H1 (cell line): Measurements from ENCODE around the gene GFAP. TPM values are rescaled to one million over a fixed set of nuclear protein-coding genes. Genes with fewer than 3 reads are reported as not detected.

Experiments
- CTCF ChIA-PET: fragments of 300-600 bp; sonication (Branson Sonifier 250); formaldehyde crosslinking; loops from one replicate; lab custom pipeline; 2021; ENCODE audit not compliant: partially characterized antibody; lab: Charles Lee
- POLR2A ChIA-PET: fragments of 300-600 bp; sonication (Branson Sonifier 250); formaldehyde crosslinking; loops from one replicate; lab custom pipeline; 2021; ENCODE audit warnings: inconsistent platforms; ENCODE audit not compliant: partially characterized antibody; lab: Charles Lee
- DNase-seq, 2 experiments: peaks; one replicate each; pipeline versions ENCODE4 v3.0.0 to v3.0.0-alpha.2; 2010 to 2022; ENCODE audit warnings: low spot score in 2 of 2, low read depth in 1 of 2, mixed read lengths in 1 of 2
- FAIRE-seq: peaks from 2 replicates; lab custom pipeline; 2011; peaks lifted over from hg19 to GRCh38; lab: Jason Lieb, UNC
- H2AFZ ChIP-seq: 2 replicates; pipeline ENCODE4 v1.8.1; 2012; ENCODE audit warnings: low read length, inconsistent platforms
- H2AK5ac ChIP-seq: 2 replicates; pipeline ENCODE4 v1.6.1; 2013; ENCODE audit warnings: low read depth, low read length
- H2BK120ac ChIP-seq: replicated peaks from 2 replicates; pipeline ENCODE3; 2013; ENCODE audit warnings: low read depth, low read length, inconsistent platforms
- H2BK12ac ChIP-seq: 2 replicates; pipeline ENCODE4 v1.6.1; 2013; ENCODE audit warnings: low read depth, low read length
- H2BK15ac ChIP-seq: 2 replicates; pipeline ENCODE4 v1.6.1; 2013; ENCODE audit warnings: low read length
- H2BK20ac ChIP-seq: 2 replicates; pipeline ENCODE4 v1.6.1; 2013; ENCODE audit warnings: low read length
- H2BK5ac ChIP-seq: 2 replicates; pipeline ENCODE4 v1.6.1; 2013; ENCODE audit warnings: low read depth, low read length
- H3K14ac ChIP-seq: 2 replicates; pipeline ENCODE4 v1.6.1; 2013; ENCODE audit warnings: inconsistent platforms; ENCODE audit not compliant: insufficient read length
- H3K18ac ChIP-seq: 2 replicates; pipeline ENCODE4 v1.6.1; 2013; ENCODE audit warnings: low read length; ENCODE audit errors: extremely low read depth
- H3K23ac ChIP-seq: 2 replicates; pipeline ENCODE4 v1.6.1; 2013; ENCODE audit warnings: inconsistent platforms; ENCODE audit not compliant: insufficient read length
- H3K23me2 ChIP-seq: 2 replicates; pipeline ENCODE4 v1.6.1; 2013; ENCODE audit warnings: low read depth, low read length
- H3K27ac ChIP-seq: 2 replicates; pipeline ENCODE4 v1.6.1; 2011; ENCODE audit warnings: low read depth, low read length, inconsistent platforms
- H3K27me3 ChIP-seq, 4 experiments: replicated peaks in 1 of 4; 1 replicate in 1 of 4; 2 replicates in 3 of 4; pipeline versions ENCODE4 v1.6.1 to v1.8.1; 2011 to 2013; ENCODE audit warnings: low read length in 3 of 4, mild to moderate bottlenecking in 3 of 4, inconsistent platforms in 2 of 4, mixed read lengths in 2 of 4, moderate library complexity in 1 of 4; ENCODE audit not compliant: control insufficient read depth in 3 of 4, insufficient read depth in 3 of 4; ENCODE audit errors: extremely low read depth in 1 of 4
- H3K36me3 ChIP-seq, 4 experiments: 2 replicates each; pipeline versions ENCODE4 v1.6.1 to v1.8.1; 2011 to 2013; ENCODE audit warnings: mild to moderate bottlenecking in 4 of 4, low read length in 3 of 4, moderate library complexity in 2 of 4, control low read depth in 1 of 4, inconsistent platforms in 1 of 4; ENCODE audit not compliant: insufficient read depth in 4 of 4, control insufficient read depth in 2 of 4
- H3K4ac ChIP-seq: replicated peaks from 2 replicates; pipeline ENCODE3; 2013; ENCODE audit warnings: low read length, low read depth, mixed read lengths, inconsistent platforms; ENCODE audit not compliant: insufficient read length
- H3K4me1 ChIP-seq, 4 experiments: replicated peaks in 1 of 4; 1 replicate in 1 of 4; 2 replicates in 3 of 4; pipeline versions ENCODE4 v1.6.1 to v1.8.1; 2011 to 2013; ENCODE audit warnings: low read length in 3 of 4, inconsistent platforms in 2 of 4, mixed read lengths in 1 of 4; ENCODE audit not compliant: insufficient read depth in 4 of 4, control insufficient read depth in 3 of 4
- H3K4me2 ChIP-seq, 2 experiments: 2 replicates each; pipeline versions ENCODE4 v1.6.1 to v1.8.1; 2011 to 2013; ENCODE audit warnings: low read depth in 2 of 2, low read length in 2 of 2, control low read depth in 1 of 2, inconsistent platforms in 1 of 2, mild to moderate bottlenecking in 1 of 2; ENCODE audit not compliant: insufficient read depth in 1 of 2
- H3K4me3 ChIP-seq, 4 experiments: fragments of 200-600, 300-600 bp in 1 of 4; sonication (generic), shearing (Covaris generic), sonication (Bioruptor Twin) in 1 of 4; 2 replicates each; pipeline versions ENCODE4 v1.5.1 to v1.8.1; 2011 to 2016; ENCODE audit warnings: low read length in 4 of 4, low read depth in 3 of 4, control low read depth in 2 of 4, inconsistent platforms in 2 of 4, mild to moderate bottlenecking in 2 of 4, mixed read lengths in 1 of 4, moderate library complexity in 1 of 4; ENCODE audit not compliant: insufficient read depth in 2 of 4; ENCODE audit errors: extremely low read depth in 1 of 4
- H3K56ac ChIP-seq: replicated peaks from 2 replicates; pipeline ENCODE3; 2013; ENCODE audit warnings: low read depth, mild to moderate bottlenecking, mixed read lengths, low read length, inconsistent platforms; ENCODE audit not compliant: insufficient read length
- H3K79me1 ChIP-seq: 2 replicates; pipeline ENCODE4 v1.6.1; 2013; ENCODE audit warnings: low read depth, low read length, control low read depth
- H3K79me2 ChIP-seq, 2 experiments: 2 replicates each; pipeline versions ENCODE4 v1.6.1 to v1.8.1; 2012 to 2013; ENCODE audit warnings: low read length in 2 of 2, mild to moderate bottlenecking in 2 of 2, inconsistent platforms in 1 of 2; ENCODE audit not compliant: insufficient read depth in 2 of 2, control insufficient read depth in 1 of 2
- H3K9ac ChIP-seq, 4 experiments: replicated peaks in 1 of 4; 1 replicate in 1 of 4; 2 replicates in 3 of 4; pipeline versions ENCODE4 v1.6.1 to v1.8.1; 2011 to 2013; ENCODE audit warnings: low read depth in 3 of 4, low read length in 3 of 4, control low read depth in 2 of 4, mild to moderate bottlenecking in 2 of 4, moderate library complexity in 2 of 4, inconsistent platforms in 1 of 4; ENCODE audit errors: extremely low read depth in 1 of 4
- H3K9me3 ChIP-seq, 2 experiments: 2 replicates each; pipeline versions ENCODE4 v1.6.1 to v1.8.1; 2012 to 2013; ENCODE audit warnings: mild to moderate bottlenecking in 2 of 2, moderate library complexity in 2 of 2, control low read depth in 1 of 2, inconsistent platforms in 1 of 2, low read depth in 1 of 2, low read length in 1 of 2, mixed read lengths in 1 of 2; ENCODE audit not compliant: insufficient read depth in 2 of 2
- H4K20me1 ChIP-seq, 2 experiments: replicated peaks in 1 of 2; 2 replicates each; pipeline versions ENCODE3 to v1.8.1; 2011 to 2013; ENCODE audit warnings: inconsistent platforms in 2 of 2, low read length in 2 of 2, mild to moderate bottlenecking in 1 of 2; ENCODE audit not compliant: insufficient read depth in 2 of 2, control insufficient read depth in 1 of 2
- H4K5ac ChIP-seq: 2 replicates; pipeline ENCODE4 v1.6.1; 2013; ENCODE audit warnings: low read length, low read depth, mixed read lengths, inconsistent platforms; ENCODE audit not compliant: insufficient read length
- H4K8ac ChIP-seq: 2 replicates; pipeline ENCODE4 v1.8.0; 2013; ENCODE audit warnings: mild to moderate bottlenecking, moderate library complexity, low read length, inconsistent platforms; ENCODE audit not compliant: insufficient read depth; ENCODE audit errors: extremely low read depth
- H4K91ac ChIP-seq: replicated peaks from 2 replicates; pipeline ENCODE3; 2013; ENCODE audit warnings: low read length, mixed read lengths, inconsistent platforms; ENCODE audit not compliant: insufficient read length
- BCL11A ChIP-seq, 2 experiments: IDR thresholded peaks; one replicate each; pipeline ENCODE4 v1.6.1; 2011; ENCODE audit warnings: low read depth in 2 of 2, low read length in 2 of 2, mild to moderate bottlenecking in 2 of 2
- CBX5 ChIP-seq: fragments of 300-800, 300-1000 bp; sonication (generic); IDR thresholded peaks from 2 replicates; pipeline ENCODE4 v1.7.1; 2016; ENCODE audit warnings: antibody characterized with exemption, low read length, low read depth
- CBX8 ChIP-seq: fragments of 300-800, 300-1000 bp; sonication (generic); IDR thresholded peaks from 2 replicates; pipeline ENCODE4 v1.7.1; 2016; ENCODE audit warnings: low read depth, low read length, borderline replicate concordance
- CHD1 ChIP-seq: IDR thresholded peaks from 2 replicates; pipeline ENCODE4 v1.6.1; 2012; ENCODE audit warnings: low read depth, low read length, improper control_type of control experiment
- HDAC6 ChIP-seq: IDR thresholded peaks from one replicate; pipeline ENCODE4 v1.7.1; 2012; ENCODE audit warnings: low read depth, mild to moderate bottlenecking, inconsistent platforms, low read length, moderate library complexity
- JUN ChIP-seq: IDR thresholded peaks from 2 replicates; pipeline ENCODE4 v1.6.1; 2011; ENCODE audit warnings: low read depth, mild to moderate bottlenecking, improper control_type of control experiment, low read length
- KDM4A ChIP-seq: IDR thresholded peaks from one replicate; pipeline ENCODE4 v1.7.1; 2012; ENCODE audit warnings: low read depth, mild to moderate bottlenecking, moderate library complexity, low read length, inconsistent platforms; ENCODE audit not compliant: severe bottlenecking
- MAX ChIP-seq: IDR thresholded peaks from 2 replicates; pipeline ENCODE4 v1.6.1; 2012; ENCODE audit warnings: inconsistent platforms
- NRF1 ChIP-seq: IDR thresholded peaks from 2 replicates; pipeline ENCODE4 v1.6.1; 2011; ENCODE audit warnings: mild to moderate bottlenecking, low read depth, low read length, improper control_type of control experiment
- SIRT6 ChIP-seq: IDR thresholded peaks from one replicate; pipeline ENCODE4 v1.7.1; 2012; ENCODE audit warnings: low read length, inconsistent platforms
- SP1 ChIP-seq: IDR thresholded peaks from 2 replicates; pipeline ENCODE4 v1.6.1; 2011; ENCODE audit warnings: low read depth, low read length
- SP2 ChIP-seq: IDR thresholded peaks from 2 replicates; pipeline ENCODE4 v1.6.1; 2012; ENCODE audit warnings: mild to moderate bottlenecking, low read length, inconsistent platforms
- TAF1 ChIP-seq: IDR thresholded peaks from 2 replicates; pipeline ENCODE4 v1.6.1; 2011; ENCODE audit warnings: mild to moderate bottlenecking, low read depth, low read length
- YY1 ChIP-seq: IDR thresholded peaks from 2 replicates; pipeline ENCODE4 v1.6.1; 2011; ENCODE audit warnings: low read depth, mild to moderate bottlenecking, low read length
- WGBS, 2 experiments: shearing (Covaris generic) in 1 of 2; methylation state at CpG; one replicate each; pipeline versions ENCODE4 v1.1.6 to v1.1.7; 2013 to 2015; ENCODE audit warnings: low lambda C conversion rate in 2 of 2, mixed read lengths in 2 of 2, inconsistent platforms in 1 of 2, low coverage in 1 of 2, missing lambda C conversion rate in 1 of 2; ENCODE audit not compliant: insufficient replicate concordance in 2 of 2, insufficient coverage in 1 of 2, insufficient read length in 1 of 2; ENCODE audit errors: extremely low coverage in 1 of 2, missing lambda C conversion rate in 1 of 2; 5-methylcytosine and 5-hydroxymethylcytosine counted together
- polyA plus RNA-seq, 7 experiments: library from polyadenylated mRNA; depleted of rRNA in 3 of 7; stranded (reverse) in 5 of 7; unstranded in 2 of 7; fragments of >200 nt in 5 of 7; fragments of 200-250 nt in 2 of 7; gene quantifications; 1 replicate in 5 of 7; 2 replicates in 1 of 7; 4 replicates in 1 of 7; pipeline versions ENCODE4 v1.2.1 to v1.2.3, GENCODE V29; 2011 to 2013; ENCODE audit warnings: missing spikeins in 2 of 7, mixed read lengths in 2 of 7
- total RNA-seq: library from RNA; stranded (reverse); fragmentation: NEBNext Ultra II Directional; extraction: Animal tissue kit (Norgen Biotek cat#: 25700); gene quantifications from 2 replicates; pipeline ENCODE4 v1.2.1, GENCODE V29; 2021

Gene GFAP
- total and polyA plus RNA-seq, 2 of the 8 experiments (the other 6 are each of a cell fraction or from before 2014, with no cell fraction given): 1.3 to 1.5 TPM

- Histone ChIP-seq H3K14ac (no peak overlapping the region), H4K20me1 (no peaks in the 10 kb centered on the region), H3K79me2 (no peaks in the 10 kb centered on the region), H3K9me3 (no peaks in the 10 kb centered on the region), H2BK20ac (no peak overlapping the region), H3K56ac (no peak overlapping the region), H4K5ac (no peak overlapping the region), H3K18ac (no peak overlapping the region), H3K27me3 (no peaks in the 10 kb centered on the region), H3K4me1 (no peaks in the 10 kb centered on the region), H3K23me2 (no peaks in the 10 kb centered on the region), H3K79me1 (no peaks in the 10 kb centered on the region), H3K4ac (no peak overlapping the region), H2BK5ac (no peak overlapping the region), H4K8ac (no peak overlapping the region), H3K23ac (no peak overlapping the region), H4K91ac (no peak overlapping the region), H3K4me3 (no peak overlapping the region), H2AK5ac (no peak overlapping the region), H3K36me3 (peaks cover 34 to 77% (median 58%) of the 10 kb centered on the region in 4 experiments), H3K27ac (no peak overlapping the region), H3K9ac (no peak overlapping the region), H2BK12ac (no peak overlapping the region), H3K4me2 (no peak overlapping the region), H2BK120ac (no peak overlapping the region), H2BK15ac (no peak overlapping the region), H2AFZ (no peak overlapping the region)
- DNase-seq (no peak), FAIRE-seq (no peak)
- 88% methylated on average over 2 of the region's 2 CpGs; no CpG with 5 or more reads in 1 of the 2 experiments for WGBS, 2 experiments
- ChIA-PET POLR2A (interaction anchor here (0.9 to 1.4 kb wide), 2 partner anchors 13 to 19 kb away, joined by 3 read pairs; partner anchors contain the start of gene EFTUD2), CTCF (interaction anchor here (1.2 to 11.2 kb wide), 7 partner anchors 16 to 104 kb away, joined by 3 to 154 read pairs (median 6); no protein-coding TSS in a partner anchor)
- TF ChIP-seq SP1 (no peak), KDM4A (no peak), CBX5 (no peak), MAX (no peak), TAF1 (no peak), NRF1 (no peak), CHD1 (no peak), SP2 (no peak), BCL11A (IDR thresholded peaks at IDR 0.05; ENCODE audit: low read depth in 2 of 2, low read length in 2 of 2) (no peak), HDAC6 (no peak), CBX8 (no peak), YY1 (no peak), JUN (no peak), SIRT6 (no peak)
These were observed 35.2 kb downstream of the GFAP start for GRCh38 chr17:44880062-44880461.
